Cerebellar nuclear complex (tissue), 1 donor: Measurements from ENCODE around the gene GPR137B.

ENCODE experiments used
- DNase-seq, 2 experiments: peaks; one replicate each; lab custom pipeline; 2025; lab: John Stamatoyannopoulos, UW

Gene GPR137B

DNA sequence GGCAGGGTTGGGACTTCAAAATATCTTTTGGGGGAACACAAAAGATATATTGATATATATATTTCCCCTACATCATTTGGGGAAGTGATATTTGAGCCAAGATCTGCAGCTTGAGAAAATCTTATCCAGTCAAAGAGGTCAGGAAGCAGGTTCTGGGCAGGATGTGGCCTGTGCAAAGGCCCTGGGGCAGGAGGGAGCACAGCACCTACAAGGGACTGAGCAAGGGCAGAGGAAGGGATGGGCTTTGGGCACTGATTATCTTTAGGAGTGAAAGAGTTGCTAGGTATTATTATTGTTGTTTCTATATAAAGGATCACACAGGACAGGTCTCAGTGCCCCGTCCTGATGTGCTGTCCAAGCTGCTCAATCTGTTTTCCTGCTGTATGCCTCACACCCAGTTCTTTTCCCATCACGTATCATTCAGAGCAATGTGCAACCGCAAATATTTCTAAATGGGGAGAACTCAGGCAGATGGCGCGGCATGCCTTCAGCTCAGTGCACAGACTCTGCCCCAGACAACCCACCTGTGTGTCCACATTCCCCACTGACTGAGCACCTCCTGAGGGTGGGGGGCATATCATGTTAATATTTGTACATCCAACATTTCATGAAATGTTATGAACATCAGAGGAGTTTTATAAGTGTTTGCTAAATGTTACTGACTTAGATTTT lies 28.1 kb upstream of the GPR137B start:
- no peak for DNase-seq

DNA sequence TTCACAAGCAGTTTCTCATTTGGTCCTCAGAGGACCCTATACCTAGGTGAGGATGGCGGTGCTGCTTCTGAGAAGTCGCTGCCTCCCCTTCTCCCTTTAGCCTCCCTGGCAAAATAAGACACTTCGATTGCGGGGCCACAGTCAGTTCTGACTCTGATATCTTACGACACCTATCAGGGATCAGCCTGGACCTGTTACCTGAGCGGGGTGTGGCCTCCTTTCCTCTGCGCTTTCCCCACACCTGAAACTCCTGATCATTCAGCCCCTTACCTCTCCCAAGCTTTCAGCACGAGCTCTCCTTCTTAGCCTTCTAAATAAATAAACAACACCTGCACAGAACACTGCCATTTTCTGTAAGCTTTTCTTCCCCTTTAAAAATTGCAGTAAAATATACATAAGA lies 24.6 kb upstream of the GPR137B start:
- DNase-seq: no peak

DNA sequence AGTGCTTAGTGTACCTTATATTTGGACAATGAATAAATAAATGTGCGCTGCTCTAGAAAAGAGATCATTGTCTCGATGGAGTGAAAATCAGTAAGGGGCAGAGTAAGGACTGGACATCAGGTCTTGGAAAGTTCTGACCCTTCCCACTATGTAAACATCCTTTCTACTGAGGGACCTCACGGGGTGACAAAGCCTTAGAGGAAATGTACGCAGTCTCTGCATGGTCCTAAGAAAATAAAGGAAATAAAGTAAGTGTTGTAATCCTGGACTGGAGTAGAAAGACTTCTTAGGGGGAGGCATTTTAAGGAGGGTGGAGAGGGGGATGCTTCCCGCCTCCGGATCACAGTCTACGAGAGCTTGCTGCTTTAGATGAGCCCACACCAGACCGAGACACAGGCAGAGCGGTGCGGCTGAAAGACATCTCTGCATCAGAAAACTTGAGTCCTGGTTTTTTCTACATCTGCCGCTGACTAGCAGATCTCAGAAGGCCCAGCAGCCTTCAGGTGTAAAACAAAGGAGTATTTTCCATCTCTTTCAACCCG lies 22.3 kb upstream of the GPR137B start:
- DNase-seq: no peak

DNA sequence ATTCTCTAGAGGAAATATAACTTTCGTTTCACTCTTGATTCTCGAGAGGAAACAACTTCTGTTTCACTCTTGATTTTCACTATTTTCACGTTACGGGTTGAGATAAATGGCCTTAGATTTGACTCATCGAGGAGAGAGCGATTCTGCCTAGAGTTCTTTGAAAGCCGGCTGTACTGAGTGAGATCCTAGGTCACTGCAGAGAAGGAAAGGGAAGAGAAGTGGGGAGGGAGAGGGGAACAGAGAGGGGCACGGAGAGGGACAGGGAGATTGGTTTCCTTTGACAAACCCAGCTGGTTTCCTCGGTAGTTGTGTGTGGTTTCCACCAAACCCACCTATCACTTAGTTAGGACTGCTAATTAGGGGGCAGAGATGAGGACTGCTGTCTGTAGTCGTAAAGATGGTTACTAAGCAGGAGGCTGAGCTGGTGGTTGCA lies 21.6 kb upstream of the GPR137B start:
- DNase-seq: no peak

DNA sequence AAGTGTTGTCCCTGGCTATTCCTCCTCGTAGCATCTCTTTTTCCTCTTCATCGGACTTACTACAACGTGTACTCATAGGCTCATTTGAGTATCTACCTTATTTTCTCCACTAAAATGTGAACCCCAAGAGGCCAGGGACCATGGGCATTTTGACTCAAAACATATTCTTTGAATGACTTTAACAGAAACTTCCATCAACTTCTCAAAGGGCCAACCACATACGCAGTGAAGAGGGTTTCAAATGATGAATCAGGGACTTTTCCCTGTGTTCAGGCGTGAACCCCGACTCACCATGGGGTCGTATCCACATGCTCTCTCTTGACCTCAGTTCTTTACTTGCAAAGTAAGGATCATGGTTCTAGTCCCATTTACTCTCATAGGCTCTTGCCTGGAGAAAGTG lies 20.2 kb upstream of the GPR137B start:
- DNase-seq: no peak

DNA sequence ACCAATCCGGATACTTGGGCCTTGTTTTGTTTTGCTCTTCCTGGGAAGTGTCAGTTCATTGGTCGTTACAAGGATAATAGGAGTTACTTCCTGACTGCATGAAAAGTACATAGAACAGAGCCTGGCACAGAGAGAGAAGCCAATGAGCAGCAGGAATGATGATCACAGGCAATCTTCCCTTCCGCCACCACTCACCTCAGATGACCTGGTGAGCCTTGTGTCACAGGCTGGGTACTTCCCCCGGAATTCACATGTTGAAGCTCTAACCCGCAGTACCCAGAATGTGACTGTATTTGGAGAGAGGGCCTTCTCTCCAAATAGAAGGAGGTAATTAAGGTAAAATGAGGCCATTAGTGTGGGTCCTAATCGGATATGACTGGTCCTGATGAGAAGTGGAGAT lies 18.8 kb upstream of the GPR137B start:
- DNase-seq: no peak

DNA sequence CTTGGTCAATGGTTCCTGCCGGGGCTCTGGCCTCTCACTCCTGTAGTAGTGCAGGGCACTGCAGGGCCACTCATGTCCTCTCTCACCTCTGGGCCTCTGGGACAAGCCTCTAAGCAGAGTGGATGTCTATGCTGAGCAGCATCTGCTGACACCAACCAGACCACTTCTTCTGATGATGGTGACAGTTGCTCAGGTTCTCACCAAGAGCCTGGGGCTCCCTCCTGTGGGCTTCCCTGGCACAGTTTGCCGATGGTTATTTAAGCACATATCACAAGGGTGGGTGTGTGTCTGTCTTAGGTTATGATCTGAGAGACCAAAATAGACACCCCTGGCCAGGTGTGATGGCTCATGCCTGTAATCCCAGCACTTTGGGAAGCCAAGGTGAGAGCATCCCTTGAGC lies 17.4 kb upstream of the GPR137B start:
- no peak for DNase-seq

DNA sequence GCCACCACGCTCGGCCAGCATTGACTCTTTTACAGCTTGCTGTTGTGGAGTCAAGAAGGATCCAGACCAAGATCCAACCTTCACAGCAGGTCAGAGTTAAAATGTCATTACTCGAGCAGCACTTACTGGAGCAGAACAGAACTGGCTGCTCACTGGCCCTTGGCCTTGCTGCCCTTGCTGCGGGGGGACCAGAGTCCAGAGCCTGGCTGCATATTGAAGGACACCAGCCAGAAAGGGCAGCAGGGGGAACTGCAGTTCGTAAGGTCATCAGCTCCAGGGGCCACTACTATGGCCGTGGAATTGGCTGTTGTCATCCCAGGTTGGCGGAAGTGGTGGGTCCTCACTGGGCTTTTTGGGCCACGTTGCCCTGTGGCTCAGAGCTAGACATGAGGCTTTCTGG lies 15.3 kb upstream of the GPR137B start:
- no peak for DNase-seq

DNA sequence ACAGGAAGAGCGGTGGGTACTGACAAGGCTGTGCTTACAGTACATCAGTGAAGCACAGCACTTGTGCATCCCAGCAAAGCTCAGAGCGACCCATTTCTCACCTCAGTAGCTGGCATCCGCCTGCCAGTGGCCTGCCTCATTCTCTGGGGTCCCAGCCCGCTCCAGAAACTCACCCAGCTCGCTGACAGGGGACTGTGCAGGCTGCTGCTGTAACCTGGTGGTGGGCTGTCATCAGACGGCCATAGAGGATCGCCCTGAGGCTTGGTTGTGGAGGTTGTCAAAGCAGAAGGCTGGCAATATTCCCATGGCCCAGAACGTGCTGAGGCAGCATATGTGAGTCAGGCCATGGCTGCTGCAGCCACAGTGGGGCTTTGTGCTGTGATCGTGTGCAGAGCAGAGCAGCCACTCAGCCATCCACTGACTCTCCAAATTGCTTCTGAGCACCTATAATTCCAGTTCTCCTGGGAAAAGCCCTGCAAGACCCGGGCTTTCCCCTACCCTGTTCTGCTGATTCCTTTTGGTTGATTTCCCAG lies 13.6 kb upstream of the GPR137B start:
- DNase-seq: no peak

DNA sequence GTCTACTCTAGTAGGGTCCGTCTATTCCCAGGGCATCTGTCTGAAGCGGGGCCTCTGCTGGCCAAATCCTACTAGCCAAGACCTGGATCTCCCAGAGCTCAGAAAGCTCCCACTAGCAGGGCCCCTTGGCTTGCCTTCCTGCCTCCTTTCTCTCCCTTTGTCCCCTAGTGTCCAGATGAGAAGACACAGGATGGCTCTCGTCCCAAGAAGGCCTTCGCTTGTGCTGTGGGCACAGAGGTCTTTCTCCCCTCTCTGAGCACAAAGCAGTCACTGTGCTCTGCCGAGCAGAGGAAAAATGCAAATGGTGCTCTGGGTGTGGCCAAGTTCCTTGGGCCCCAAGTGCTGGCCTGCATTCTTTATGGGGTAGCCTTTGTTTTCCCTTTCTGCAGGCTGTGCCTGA lies 13.0 kb upstream of the GPR137B start:
- DNase-seq: no peak

DNA sequence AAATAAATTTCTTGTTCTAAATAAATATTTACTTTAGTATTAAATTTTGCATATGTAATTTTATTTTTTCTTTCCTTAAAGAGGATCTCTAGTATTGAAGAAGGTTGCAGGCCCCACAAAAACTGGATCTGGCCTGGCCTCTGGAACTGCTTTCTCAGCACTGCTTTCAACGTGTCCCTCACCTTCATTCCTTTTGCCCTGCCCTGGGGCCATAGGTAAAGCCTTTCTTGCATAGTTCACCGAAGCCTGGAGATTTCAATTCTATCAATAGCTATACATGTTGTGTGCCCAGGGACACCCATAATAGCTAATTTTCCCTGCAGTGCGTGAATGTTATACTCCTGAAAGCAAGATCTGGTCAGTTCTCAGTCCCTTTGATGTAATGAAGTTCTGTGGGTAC lies 12.0 kb upstream of the GPR137B start:
- DNase-seq: no peak

DNA sequence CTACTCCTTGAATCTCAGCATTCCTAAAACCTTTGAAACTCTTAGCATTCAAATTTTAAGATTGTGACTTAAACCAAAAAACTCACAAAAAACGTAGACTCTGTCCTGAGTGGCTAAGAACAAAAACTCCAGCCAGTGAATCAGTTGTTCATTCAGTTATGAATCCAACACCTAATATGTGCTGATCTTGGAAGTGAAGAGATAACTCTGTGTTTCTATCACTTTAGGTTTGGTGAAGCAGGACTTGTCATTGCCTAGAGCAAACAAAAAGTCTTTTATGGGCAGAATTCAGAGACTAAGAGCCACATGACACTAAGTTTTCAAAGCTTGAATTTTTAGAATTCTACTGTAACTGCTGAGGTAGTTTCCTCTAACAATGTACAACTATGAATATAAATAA lies 10.4 kb upstream of the GPR137B start:
- no peak for DNase-seq

DNA sequence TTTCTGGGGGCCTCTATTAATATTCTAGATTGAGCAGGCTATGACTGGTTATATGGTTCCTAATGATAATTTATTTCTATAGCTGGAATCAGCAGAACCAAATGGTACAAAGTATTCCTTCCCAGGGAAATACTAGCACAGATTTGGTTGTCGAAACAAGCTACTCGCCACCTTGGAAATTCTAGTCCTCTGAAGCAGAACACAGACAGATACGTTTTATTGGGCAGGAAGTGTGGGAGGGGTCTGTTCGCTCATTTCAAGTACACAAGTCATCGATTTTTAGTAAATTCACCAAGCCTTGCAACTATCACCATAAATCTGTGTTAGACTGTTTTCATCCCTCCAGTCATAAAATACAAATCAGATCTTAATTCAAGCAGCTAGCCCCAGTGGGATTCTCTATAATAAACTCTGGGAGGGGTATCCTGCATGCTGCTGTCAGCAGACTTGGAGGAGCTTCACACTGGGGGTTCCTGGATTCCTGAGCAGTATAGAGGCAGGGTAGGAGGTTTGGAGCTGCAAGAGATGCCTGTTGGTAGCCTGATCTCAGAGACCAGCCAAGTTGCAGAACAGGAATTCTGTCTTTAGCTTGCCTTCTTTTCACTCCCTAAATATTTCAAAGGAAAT lies 9.8 kb upstream of the GPR137B start:
- DNase-seq: no peak

DNA sequence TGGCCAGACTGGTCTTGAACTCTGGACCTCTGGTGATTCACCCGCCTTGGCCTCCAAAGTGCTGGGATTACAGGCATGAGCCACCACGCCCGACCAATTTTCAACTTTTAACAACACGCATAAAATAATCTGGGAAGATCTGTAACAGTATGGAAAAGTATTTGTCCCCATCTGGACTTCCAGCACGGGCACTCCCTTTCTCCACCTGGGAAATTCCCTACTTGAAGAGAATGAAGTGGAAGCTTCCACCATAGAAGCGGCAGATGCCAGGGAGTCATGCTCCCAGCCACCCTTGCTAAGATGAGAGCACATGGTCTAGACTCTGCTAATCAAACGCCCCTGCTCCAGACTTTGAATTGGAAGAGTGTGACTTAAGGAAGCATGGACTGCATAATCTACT lies 9.0 kb upstream of the GPR137B start:
- DNase-seq: no peak

DNA sequence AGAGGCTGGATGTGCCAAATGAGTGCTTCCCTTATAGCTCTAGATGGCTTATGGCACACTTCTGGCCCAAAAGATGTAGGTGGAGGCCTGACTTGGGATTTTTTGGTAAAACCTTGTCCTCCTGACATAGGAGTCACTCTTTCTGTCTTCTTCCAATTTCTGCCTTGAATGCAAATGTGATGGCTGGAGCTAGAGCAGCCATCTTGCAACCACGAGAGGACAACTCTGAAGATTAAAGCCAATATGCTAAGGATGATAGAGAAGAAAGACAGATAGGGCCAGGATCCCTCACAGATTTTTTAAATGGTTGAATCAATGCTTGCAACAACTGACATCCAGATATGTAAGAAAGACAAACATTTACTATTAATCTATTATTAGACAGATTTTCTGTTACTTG lies 8.5 kb upstream of the GPR137B start:
- no peak for DNase-seq

DNA sequence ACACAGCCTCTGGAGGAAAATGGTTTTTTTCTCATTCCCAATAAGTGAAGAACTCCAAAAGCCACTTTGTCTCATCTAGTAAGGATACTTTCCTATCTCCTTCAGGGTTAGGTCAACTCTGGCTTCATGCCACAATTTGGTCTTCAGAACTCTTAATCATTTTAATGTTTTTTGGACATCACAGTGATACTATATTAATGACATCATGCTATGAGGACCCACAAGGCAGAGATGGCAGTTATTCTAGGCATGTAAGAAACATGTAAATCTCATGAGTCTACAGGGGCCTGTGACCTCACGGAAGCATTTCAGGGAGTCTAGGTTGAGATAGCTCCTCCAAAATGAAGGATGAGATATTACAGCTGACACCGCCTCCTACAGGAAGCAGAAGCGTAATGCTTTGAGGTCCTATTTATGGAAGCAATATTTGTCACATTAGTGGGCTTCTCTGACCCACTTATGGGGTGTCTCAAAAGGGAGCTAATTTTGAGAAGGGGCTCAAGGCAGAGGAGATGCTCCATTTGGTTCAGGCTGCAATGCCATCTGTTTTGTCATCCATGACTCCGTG lies 5.0 kb upstream of the GPR137B start:
- no peak for DNase-seq

DNA sequence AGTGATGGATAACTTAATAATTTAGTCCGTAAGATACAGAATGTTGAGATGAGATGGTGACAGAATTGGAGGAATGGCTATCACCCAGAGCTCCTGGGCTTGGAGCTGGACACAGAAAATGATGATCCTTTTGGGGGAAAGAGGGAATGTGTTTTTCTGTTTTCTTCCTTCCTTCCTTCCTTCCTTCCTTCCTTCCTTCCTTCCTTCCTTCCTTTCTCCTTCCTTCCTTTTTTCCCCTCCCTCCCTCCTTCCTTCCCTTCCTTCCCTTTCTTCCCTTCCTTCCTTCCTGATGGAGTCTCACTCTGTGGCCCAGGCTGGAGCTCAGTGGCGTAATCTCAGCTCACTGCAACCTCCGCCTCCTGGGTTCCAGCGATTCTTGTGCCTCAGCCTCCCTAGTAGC lies 2.8 kb upstream of the GPR137B start:
- DNase-seq: no peak

DNA sequence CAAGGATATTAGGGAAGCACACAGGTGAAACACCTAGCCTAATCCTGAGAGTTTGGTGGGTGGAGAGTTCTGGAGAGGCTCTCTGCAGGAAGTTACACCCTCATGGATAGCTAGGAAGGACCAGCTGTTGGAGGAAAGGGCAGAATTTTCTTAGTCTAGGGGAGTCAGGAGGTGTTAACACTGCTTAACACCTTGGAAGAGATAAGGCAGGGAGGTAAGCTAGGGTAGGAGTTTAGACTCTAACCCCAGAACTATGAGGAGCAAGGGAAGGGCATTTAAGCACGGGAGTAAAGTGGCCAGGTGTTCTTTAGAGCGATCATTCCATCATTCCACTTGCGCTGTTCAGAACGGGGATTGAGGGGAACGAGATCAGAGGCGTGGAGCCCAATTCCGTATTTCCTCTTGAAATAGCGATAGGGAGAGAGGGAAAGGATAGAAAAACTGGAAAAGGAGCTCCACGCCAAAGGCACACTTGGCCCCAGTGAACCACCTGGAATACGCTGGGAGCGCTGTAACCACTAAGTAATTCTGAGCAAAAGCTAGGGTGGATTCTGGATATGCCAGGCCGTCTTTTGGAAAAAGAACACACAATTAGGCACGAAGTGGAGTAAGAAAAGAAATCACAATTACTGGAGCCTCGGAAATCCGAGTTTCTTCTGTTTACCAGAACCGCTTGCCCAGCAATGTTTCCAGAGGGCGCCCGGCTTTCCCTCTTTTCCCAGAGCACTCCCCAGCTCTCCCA lies 1.5 kb upstream of the GPR137B start:
- no peak for DNase-seq

DNA sequence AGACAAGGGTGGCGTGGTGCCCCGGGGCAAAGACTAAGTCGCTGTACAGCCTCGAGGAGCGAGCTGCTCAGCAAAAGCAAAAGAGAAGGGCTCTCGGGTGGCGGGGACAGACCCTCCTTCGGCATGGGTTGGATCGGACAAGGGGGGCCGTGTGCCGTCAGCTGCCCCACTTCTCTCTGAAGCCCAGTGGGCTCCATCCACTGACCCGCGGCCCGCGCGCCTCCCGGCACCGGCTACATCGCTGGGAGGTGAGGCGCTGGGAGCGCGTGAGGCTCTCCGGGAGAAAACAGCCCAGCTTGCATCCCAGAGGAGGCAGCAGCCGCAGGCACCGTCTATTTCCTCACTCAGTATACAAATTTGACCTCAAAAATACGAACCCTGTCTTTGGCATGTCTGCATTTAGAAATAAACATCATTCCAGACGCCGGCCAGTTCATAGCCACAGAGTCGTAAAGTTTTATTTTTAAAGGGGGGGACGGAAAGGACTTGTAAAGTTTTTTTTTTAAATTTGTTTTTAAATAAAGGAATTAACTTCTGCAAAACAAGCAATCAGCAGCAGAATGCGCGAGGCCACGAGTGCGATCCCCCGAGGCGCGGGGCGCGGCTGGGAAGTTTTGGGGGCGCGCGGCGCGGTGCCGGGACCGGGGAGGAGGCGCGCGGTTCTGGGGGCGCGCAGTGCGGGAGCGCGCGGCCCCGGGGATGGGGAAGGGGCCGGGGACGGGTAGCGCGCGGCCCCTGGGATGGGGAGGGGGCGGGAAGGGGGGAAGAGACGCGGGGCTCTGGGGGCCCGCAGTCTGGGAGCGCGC lies 689 bp upstream of the GPR137B start:
- no peak for DNase-seq

DNA sequence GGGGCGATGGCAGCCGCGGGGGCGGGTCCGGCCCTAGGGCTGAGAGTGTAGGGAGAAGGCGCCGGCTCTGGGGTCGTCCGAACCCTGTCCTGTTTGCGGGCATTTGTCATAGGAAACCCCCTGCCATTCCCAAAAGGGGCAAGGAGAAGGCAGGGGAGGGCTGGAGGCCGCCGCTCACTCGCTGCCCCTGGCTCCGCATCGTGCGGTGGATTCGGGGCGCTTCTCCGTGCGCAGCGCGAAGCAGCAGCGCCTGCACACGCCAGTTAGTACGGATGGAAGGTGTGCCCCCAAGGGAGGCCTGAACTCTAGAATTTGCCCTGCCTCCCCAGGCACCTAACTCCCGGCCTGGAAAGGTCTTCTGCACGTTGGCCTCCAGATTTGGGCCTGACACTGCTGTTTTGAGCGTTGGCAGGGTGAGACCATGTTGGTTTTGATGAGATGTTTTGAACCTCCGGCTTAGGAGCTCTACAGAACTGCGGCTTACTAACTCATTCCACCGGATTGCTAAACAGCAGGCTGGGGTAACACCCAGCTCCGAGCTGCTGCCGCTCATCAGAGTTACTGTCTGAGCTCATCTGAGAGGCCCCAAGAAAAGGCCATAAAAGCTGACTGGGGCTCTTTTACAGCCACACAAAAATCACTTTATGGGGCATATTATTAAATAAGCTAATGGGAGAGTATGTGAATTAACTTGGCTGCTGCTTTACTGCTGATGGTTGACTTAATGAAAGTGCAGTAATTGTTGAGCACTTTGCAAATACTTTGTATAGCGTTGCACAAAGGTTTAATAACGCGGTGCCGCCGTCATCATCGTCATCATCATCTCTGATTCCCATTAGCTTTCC lies 987 bp downstream of the GPR137B start:
- DNase-seq: no peak

DNA sequence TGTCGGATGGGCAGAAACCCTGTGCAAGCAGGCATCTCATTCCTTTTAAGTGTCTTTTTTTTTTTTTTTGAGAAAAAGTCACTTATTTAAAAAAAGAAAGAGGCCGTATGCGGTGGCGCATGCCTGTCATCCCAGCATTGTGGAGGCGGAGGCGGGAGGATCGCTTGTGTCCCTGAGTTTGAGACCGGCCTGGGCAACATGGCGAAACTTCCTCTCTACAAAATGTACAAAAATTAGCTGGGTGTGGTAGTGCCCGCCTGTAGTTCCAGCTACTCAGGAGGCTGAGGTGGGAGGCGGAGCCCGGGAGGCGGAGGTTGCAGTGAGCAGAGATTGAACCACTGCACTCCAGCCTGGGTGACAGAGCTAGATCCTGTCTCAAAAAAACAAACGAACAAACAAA lies 1.7 kb downstream of the GPR137B start:
- no peak for DNase-seq
